ENCODE measurements around the gene MAP3K7CL. TPM values are rescaled to one million over a fixed set of nuclear protein-coding genes. Genes with fewer than 3 reads are reported as not detected.

Gene MAP3K7CL
- total RNA-seq, 1 experiment from 2014 or later, result 0.31 TPM

DNA sequence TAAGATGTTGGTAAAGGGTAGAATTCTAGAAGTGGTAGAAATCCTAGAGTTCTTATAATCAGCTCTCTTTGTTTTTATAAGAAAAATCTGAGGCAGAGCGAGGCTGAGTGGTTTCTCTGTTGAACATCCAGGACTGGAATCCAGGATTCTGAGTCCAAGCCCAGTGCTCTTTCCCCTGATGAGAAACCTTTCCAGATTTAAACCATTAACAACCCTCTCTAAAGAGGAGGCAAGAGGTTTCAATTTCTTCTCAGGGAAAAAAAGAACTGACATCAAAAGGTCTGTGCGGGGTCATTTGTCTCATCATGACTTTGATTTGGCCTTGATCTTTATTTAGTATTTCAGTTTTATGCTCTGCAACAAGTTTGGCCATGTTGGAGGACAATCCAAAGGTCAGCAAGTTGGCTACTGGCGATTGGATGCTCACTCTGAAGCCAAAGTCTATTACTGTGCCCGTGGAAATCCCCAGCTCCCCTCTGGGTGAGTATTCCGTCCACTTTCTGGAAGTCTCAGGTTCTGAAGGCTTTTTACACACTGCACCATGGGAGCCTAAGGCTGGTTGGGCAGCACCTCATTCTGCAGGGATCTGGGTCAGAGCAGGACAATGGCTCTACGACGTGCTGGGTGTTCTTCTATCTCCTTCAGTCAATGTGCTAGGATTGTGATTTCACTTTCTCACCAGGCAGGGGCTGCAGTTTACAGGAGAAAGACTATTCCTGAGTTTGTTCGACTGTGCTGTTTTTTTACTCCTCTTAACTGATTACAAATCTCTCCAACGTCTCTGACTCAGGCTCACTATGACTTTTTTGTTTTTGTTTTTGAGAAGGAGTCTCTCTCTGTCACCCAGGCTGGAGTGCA lies 38.1 kb upstream of the MAP3K7CL start:
- Histone ChIP-seq H3K36me3 (ENCODE audit: control insufficient read depth, insufficient read depth, low read length) (no peaks in the 10 kb centered on the region; the same call in 1 of the 2 replicates), H3K4me3 (ENCODE audit: low read depth in 2 of 2, low read length in 2 of 2) (0 out of 4 replicates have a peak overlapping the region, but pooled peaks of 1 of the 2 experiments have one; percentile 20), H3K4me1 (ENCODE audit: control insufficient read depth, insufficient read depth, low read length) (no peaks in the 10 kb centered on the region), H3K27ac (ENCODE audit: low read length) (no peak overlapping the region), H3K9me3 (ENCODE audit: control insufficient read depth, insufficient read depth, low read depth, low read length) (no peaks in the 10 kb centered on the region), H3K27me3 (ENCODE audit: control insufficient read depth, insufficient read depth, low read length) (no peaks in the 10 kb centered on the region)
- CTCF ChIA-PET, result no interaction called here
- no TSS peak for BruUV-seq (replicated peaks)
- TF ChIP-seq POLR2AphosphoS5 (IDR thresholded peaks at IDR 0.05; ENCODE audit: low read depth, low read length) (no peak), REST (IDR thresholded peaks at IDR 0.05; ENCODE audit: insufficient read depth in 1 of 2, low read depth in 2 of 2, low read length in 1 of 2) (no peak), SIN3A (IDR thresholded peaks at IDR 0.05; ENCODE audit: borderline replicate concordance, insufficient read depth, low read depth, low read length) (no peak), TCF7L2 (IDR thresholded peaks at IDR 0.05; ENCODE audit: low read depth, low read length) (no peak)
- TF ChIP-seq, protein P1, sequence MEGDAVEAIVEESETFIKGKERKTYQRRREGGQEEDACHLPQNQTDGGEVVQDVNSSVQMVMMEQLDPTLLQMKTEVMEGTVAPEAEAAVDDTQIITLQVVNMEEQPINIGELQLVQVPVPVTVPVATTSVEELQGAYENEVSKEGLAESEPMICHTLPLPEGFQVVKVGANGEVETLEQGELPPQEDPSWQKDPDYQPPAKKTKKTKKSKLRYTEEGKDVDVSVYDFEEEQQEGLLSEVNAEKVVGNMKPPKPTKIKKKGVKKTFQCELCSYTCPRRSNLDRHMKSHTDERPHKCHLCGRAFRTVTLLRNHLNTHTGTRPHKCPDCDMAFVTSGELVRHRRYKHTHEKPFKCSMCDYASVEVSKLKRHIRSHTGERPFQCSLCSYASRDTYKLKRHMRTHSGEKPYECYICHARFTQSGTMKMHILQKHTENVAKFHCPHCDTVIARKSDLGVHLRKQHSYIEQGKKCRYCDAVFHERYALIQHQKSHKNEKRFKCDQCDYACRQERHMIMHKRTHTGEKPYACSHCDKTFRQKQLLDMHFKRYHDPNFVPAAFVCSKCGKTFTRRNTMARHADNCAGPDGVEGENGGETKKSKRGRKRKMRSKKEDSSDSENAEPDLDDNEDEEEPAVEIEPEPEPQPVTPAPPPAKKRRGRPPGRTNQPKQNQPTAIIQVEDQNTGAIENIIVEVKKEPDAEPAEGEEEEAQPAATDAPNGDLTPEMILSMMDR (IDR thresholded peaks at IDR 0.05), result no peak
- in situ Hi-C loops (cut with HindIII; ENCODE audit: low pct_unique_long_range_greater_than_20kb, low sequenced_read_pairs) (no loop called here), intact Hi-C loops (cut with micrococcal nuclease; ENCODE audit: unreplicated experiment) (no loop called here)
- POLR2A ChIA-PET, result no interaction called here
- ATAC-seq (peak; percentile 76), DNase-seq (ENCODE audit: low read depth, low spot score) (no peak)

- TF ChIP-seq REST (IDR thresholded peaks at IDR 0.05; ENCODE audit: insufficient read depth in 1 of 2, low read depth in 2 of 2, low read length in 1 of 2), result no peak
- no peak for TF ChIP-seq POLR2AphosphoS5 (IDR thresholded peaks at IDR 0.05; ENCODE audit: low read depth, low read length)
- TF ChIP-seq, protein P1 (IDR thresholded peaks at IDR 0.05), result no peak
- no peak for TF ChIP-seq TCF7L2 (IDR thresholded peaks at IDR 0.05; ENCODE audit: low read depth, low read length)
- TF ChIP-seq SIN3A (IDR thresholded peaks at IDR 0.05; ENCODE audit: borderline replicate concordance, insufficient read depth, low read depth, low read length), result no peak
- no TSS peak for BruUV-seq (replicated peaks)
- H3K4me3 ChIP-seq (ENCODE audit: low read depth in 2 of 2, low read length in 2 of 2), result no peak overlapping the region
- H3K27me3 ChIP-seq (ENCODE audit: control insufficient read depth, insufficient read depth, low read length), result no peaks in the 10 kb centered on the region
- in situ Hi-C loops (cut with HindIII; ENCODE audit: low pct_unique_long_range_greater_than_20kb, low sequenced_read_pairs), result no loop called here
- no peak for ATAC-seq
- H3K36me3 ChIP-seq (ENCODE audit: control insufficient read depth, insufficient read depth, low read length), result no peaks in the 10 kb centered on the region
- no peak overlapping the region for H3K27ac ChIP-seq (ENCODE audit: low read length)
- ChIA-PET CTCF (interaction anchor here (0.9 kb wide), 1 partner anchor 280 kb away, joined by 3 read pairs; no protein-coding TSS in a partner anchor), POLR2A (no interaction called here)
- no peaks in the 10 kb centered on the region for H3K9me3 ChIP-seq (ENCODE audit: control insufficient read depth, insufficient read depth, low read depth, low read length)
- intact Hi-C loops (cut with micrococcal nuclease; ENCODE audit: unreplicated experiment), result no loop called here
- DNase-seq (ENCODE audit: low read depth, low spot score), result no peak
- H3K4me1 ChIP-seq (ENCODE audit: control insufficient read depth, insufficient read depth, low read length), result no peaks in the 10 kb centered on the region
Measured at GRCh38 chr21:29096218-29097015, 34.0 kb upstream of the MAP3K7CL start.

Data from Panc1 (cell line).